Mammary microvascular endothelial cell (primary cell): ENCODE data around the gene GMDS. TPM values are rescaled to one million over a fixed set of nuclear protein-coding genes. Genes with fewer than 3 reads are reported as not detected.

ENCODE experiments used
- total RNA-seq: library from RNA; depleted of rRNA; stranded (reverse); fragments of >200 nt; gene quantifications from 2 replicates; pipeline ENCODE4 v1.2.3, GENCODE V29; 2015

GMDS gene
- 13.8 and 24.4 TPM in 2 replicates for total RNA-seq

DNA sequence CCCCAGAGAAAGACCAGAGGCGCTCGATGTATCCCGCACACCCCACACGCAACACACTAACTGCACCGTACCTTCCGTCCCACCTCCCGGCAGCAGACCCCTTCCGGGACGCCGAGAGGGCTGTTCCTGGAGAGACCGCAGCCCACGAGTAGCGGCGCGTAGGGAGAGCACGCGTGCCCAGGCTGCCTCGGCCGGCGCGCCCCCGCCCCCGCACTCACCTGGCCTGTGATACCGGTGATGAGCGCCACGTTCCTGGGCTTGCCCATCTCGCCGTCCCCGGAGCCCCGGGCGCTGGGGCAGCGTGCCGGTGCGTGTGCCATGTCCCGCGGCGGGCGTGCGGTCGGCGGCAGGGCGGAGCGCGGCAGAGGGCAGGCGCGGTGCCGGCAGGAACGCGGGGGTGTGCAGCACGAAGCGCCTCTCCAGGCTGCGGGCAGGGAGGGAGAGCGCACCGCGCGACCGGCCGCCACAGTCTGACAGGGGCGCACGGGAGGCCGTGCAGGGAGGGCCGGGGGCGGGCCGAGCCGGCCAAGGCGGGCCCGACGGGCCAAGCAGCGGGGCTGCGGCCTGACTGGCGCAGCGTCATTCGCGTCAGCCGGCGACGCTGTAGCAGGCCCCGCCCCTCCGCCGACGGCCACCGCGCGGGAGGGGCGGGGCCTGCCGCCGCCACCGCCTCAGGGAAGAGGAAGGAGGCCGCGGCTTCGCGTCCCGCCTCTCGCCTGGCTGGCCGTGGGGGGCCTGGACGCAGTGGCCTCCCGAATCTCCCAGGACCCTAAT lies at the start of gene GMDS:
GMDS (minus strand) TSS at position 503 of the 774 bp plus-strand sequence.

GRCh38 chr6:1609648-1610496 lies 635.5 kb downstream of the GMDS start, which contains the start of gene FOXC1:
TSS of gene FOXC1 (plus strand) at chr6:1609915. CDS start at chr6:1610446, 531 bp downstream.

